Measurements from ENCODE around the gene KRT85. TPM values are rescaled to one million over a fixed set of nuclear protein-coding genes. Genes with fewer than 3 reads are reported as not detected.

Gene KRT85
- total RNA-seq, 2 donors from 2014 or later: not detected

DNA sequence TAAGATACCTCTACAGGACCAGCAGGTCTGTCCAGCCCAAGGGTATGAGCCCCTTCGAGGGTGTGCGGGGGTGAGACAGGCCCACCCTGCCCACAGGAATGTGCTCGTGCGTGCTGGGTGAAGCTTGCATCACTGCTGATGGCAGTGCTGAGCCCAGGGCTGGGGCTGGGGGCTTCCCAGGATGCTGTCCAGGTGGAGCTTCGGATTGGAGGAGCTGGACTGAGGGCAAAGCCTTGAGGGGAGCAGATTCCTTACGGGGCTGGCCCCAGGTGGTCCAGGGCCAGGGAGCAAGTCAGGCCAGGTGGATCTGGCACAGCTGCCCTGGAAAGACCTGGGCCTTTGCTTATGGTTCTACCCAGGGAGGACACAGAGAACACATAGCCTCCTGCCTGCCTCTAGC lies 2.5 kb upstream of the KRT85 start:
- Mint-ChIP-seq H3K36me3 (peaks cover 4% of the 10 kb centered on the region), H3K27me3 (peaks cover 32 to 34% of the 10 kb centered on the region in 2 donors), H3K27ac (no peak overlapping the region), H3K9me3 (no peaks in the 10 kb centered on the region), H3K4me3 (no peak overlapping the region), H3K4me1 (ENCODE audit: low read depth in 2 of 2) (no peaks in the 10 kb centered on the region)
- DNase-seq (ENCODE audit: low spot score) (peak; percentile 50), ATAC-seq (peak in 1 of 2 donors; percentile 5)

GRCh38 chr12:52369211-52369610 lies 1.9 kb upstream of the KRT85 start:
- Mint-ChIP-seq H3K9me3 (no peaks in the 10 kb centered on the region), H3K36me3 (peaks cover 1% of the 10 kb centered on the region), H3K27me3 (peaks cover 35 to 40% of the 10 kb centered on the region in 2 donors), H3K4me3 (no peak overlapping the region), H3K27ac (no peak overlapping the region), H3K4me1 (ENCODE audit: low read depth in 2 of 2) (no peaks in the 10 kb centered on the region)
- ATAC-seq (no peak), DNase-seq (ENCODE audit: low spot score) (no peak)

GRCh38 chr12:52368508-52368907 lies 1.2 kb upstream of the KRT85 start:
- H3K4me3 Mint-ChIP-seq: no peak overlapping the region
- ATAC-seq: no peak

GRCh38 chr12:52367876-52368275 lies 595 bp upstream of the KRT85 start:
- Mint-ChIP-seq H3K4me1 (ENCODE audit: low read depth in 2 of 2) (peaks cover 0 to 4% of the 10 kb centered on the region in 2 donors), H3K27me3 (peaks cover 36 to 42% of the 10 kb centered on the region in 2 donors), H3K27ac (no peak overlapping the region), H3K36me3 (no peaks in the 10 kb centered on the region), H3K9me3 (no peaks in the 10 kb centered on the region), H3K4me3 (no peak overlapping the region)
- no peak for ATAC-seq
- peak; percentile 18 for DNase-seq (ENCODE audit: low spot score)

More at GRCh38 chr12:52368508-52368907, 1.2 kb upstream of the KRT85 start:
- H3K27ac Mint-ChIP-seq: peak overlapping the region in 1 of 2 donors; percentile 32
- no peaks in the 10 kb centered on the region for H3K36me3 Mint-ChIP-seq
- no peaks in the 10 kb centered on the region for H3K9me3 Mint-ChIP-seq
- no peak for DNase-seq (ENCODE audit: low spot score)
- no peaks in the 10 kb centered on the region for H3K4me1 Mint-ChIP-seq (ENCODE audit: low read depth in 2 of 2)
- H3K27me3 Mint-ChIP-seq: peaks cover 36 to 42% of the 10 kb centered on the region in 2 donors

DNA sequence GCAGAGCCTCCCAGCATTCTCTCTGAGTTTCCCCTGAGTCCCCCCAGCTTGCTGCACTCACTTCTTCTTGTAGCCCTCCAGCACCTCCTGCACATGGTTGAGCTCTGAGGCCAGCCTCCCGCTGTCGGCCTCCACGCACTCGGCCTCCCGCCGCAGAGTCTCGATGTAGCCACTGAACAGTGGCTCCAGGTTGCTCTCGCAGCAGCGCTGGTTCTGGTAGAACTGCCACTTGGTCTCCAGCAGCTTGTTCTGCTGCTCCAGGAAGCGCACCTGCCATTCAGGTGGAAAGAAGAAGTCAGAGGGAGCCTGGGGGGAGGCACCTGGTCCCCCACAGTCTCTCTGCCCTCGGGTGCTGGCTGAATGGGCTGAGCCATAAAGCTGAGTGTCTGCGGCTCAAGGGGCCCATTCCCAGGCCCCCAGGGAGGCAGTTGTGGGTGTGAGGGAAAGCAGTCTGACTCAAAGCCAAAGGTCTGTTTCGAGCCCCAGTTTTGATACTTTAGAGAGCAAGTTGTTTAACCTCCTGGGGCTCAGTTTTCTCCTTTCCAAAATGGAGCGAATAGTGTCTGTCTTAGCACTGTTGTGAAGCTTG lies 2.3 kb downstream of the KRT85 start:
- Mint-ChIP-seq H3K4me3 (no peak overlapping the region), H3K27me3 (peaks cover 25% of the 10 kb centered on the region in 2 donors), H3K4me1 (ENCODE audit: low read depth in 2 of 2) (peaks cover 19 to 26% of the 10 kb centered on the region in 2 donors), H3K9me3 (no peaks in the 10 kb centered on the region), H3K36me3 (no peaks in the 10 kb centered on the region), H3K27ac (no peak overlapping the region)
- DNase-seq (ENCODE audit: low spot score) (no peak), ATAC-seq (no peak)

- H3K36me3 Mint-ChIP-seq: no peaks in the 10 kb centered on the region
- H3K27ac Mint-ChIP-seq: no peak overlapping the region
- H3K9me3 Mint-ChIP-seq: no peaks in the 10 kb centered on the region
- peaks cover 29 to 34% of the 10 kb centered on the region in 2 donors for H3K4me1 Mint-ChIP-seq (ENCODE audit: low read depth in 2 of 2)
- no peak overlapping the region for H3K4me3 Mint-ChIP-seq
- peaks cover 27 to 32% of the 10 kb centered on the region in 2 donors for H3K27me3 Mint-ChIP-seq
- DNase-seq (ENCODE audit: low spot score): no peak
- ATAC-seq: no peak
Observed at GRCh38 chr12:52364061-52364460, 3.2 kb downstream of the KRT85 start.

GRCh38 chr12:52363111-52363679 lies 4.1 kb downstream of the KRT85 start:
- no peak for DNase-seq (ENCODE audit: low spot score)
- no peak for ATAC-seq
- Mint-ChIP-seq H3K4me3 (no peak overlapping the region), H3K27me3 (peaks cover 22 to 26% of the 10 kb centered on the region in 2 donors), H3K4me1 (ENCODE audit: low read depth in 2 of 2) (peaks cover 37 to 42% of the 10 kb centered on the region in 2 donors), H3K36me3 (no peaks in the 10 kb centered on the region), H3K27ac (peak overlapping the region in 1 of 2 donors; percentile 33), H3K9me3 (no peaks in the 10 kb centered on the region)

- H3K27ac Mint-ChIP-seq: no peak overlapping the region
- ATAC-seq: no peak
- H3K36me3 Mint-ChIP-seq: no peaks in the 10 kb centered on the region
- peaks cover 25 to 36% of the 10 kb centered on the region in 2 donors for H3K27me3 Mint-ChIP-seq
- DNase-seq (ENCODE audit: low spot score): peak; percentile 23
- no peak overlapping the region for H3K4me3 Mint-ChIP-seq
- H3K4me1 Mint-ChIP-seq (ENCODE audit: low read depth in 2 of 2): peaks cover 45 to 46% of the 10 kb centered on the region in 2 donors
- H3K9me3 Mint-ChIP-seq: no peaks in the 10 kb centered on the region
Observed at GRCh38 chr12:52362118-52362726, 5.1 kb downstream of the KRT85 start.

GRCh38 chr12:52361553-52361952 lies 5.7 kb downstream of the KRT85 start:
- no peaks in the 10 kb centered on the region for H3K36me3 Mint-ChIP-seq
- ATAC-seq: peak; percentile 66 to 79

GRCh38 chr12:52360663-52361271 lies 6.5 kb downstream of the KRT85 start:
- Mint-ChIP-seq H3K4me1 (ENCODE audit: low read depth in 2 of 2) (peaks cover 45 to 46% of the 10 kb centered on the region in 2 donors), H3K27ac (peak overlapping the region in 1 of 2 donors; percentile 63), H3K27me3 (peaks cover 24 to 37% of the 10 kb centered on the region in 2 donors), H3K36me3 (no peaks in the 10 kb centered on the region), H3K4me3 (no peak overlapping the region), H3K9me3 (no peaks in the 10 kb centered on the region)
- ATAC-seq (no peak), DNase-seq (ENCODE audit: low spot score) (peak; percentile 58)

More at GRCh38 chr12:52361553-52361952, 5.7 kb downstream of the KRT85 start:
- H3K4me3 Mint-ChIP-seq: no peak overlapping the region
- H3K27ac Mint-ChIP-seq: no peak overlapping the region
- DNase-seq (ENCODE audit: low spot score): peak; percentile 48
- peaks cover 27 to 37% of the 10 kb centered on the region in 2 donors for H3K27me3 Mint-ChIP-seq
- H3K4me1 Mint-ChIP-seq (ENCODE audit: low read depth in 2 of 2): peaks cover 45 to 46% of the 10 kb centered on the region in 2 donors
- H3K9me3 Mint-ChIP-seq: no peaks in the 10 kb centered on the region

DNA sequence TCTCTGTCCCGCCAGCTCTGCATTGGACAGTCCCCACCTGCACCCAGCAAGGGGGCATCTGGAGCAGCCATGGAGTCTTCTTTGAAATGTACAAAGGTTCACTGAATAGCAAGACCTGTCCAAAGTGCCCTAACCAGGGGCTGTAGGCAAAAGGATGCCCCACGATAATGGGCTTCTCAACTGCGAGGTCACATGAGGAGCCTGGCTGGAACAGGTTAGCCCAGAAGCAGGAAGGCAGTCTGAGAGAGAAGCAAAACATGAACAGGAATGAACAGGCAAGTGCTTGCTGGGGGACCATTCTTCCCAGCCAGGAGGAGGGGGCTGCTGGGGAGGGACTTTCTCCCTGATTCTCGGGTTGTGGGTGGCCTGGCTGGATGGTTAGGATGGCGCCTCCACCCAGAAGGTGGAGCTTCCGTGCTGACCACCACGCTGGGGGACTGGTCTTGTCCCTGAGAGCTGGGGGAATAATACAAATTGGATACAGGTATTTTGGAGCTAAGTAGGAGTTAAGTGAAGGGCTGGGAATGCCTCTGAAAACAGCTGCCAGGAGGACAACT lies 7.1 kb downstream of the KRT85 start:
- Mint-ChIP-seq H3K27me3 (peaks cover 22 to 37% of the 10 kb centered on the region in 2 donors), H3K4me3 (no peak overlapping the region), H3K4me1 (ENCODE audit: low read depth in 2 of 2) (peaks cover 45 to 46% of the 10 kb centered on the region in 2 donors), H3K27ac (peak overlapping the region; percentile 6 to 63), H3K9me3 (no peaks in the 10 kb centered on the region), H3K36me3 (no peaks in the 10 kb centered on the region)
- ATAC-seq: no peak
- DNase-seq (ENCODE audit: low spot score): peak; percentile 40

- Mint-ChIP-seq H3K4me3 (no peak overlapping the region), H3K27ac (peak overlapping the region; percentile 6 to 63), H3K4me1 (ENCODE audit: low read depth in 2 of 2) (peaks cover 45 to 46% of the 10 kb centered on the region in 2 donors), H3K27me3 (peaks cover 22 to 34% of the 10 kb centered on the region in 2 donors), H3K9me3 (no peaks in the 10 kb centered on the region), H3K36me3 (no peaks in the 10 kb centered on the region)
- DNase-seq (ENCODE audit: low spot score) (peak; percentile 29), ATAC-seq (no peak)
Observed at GRCh38 chr12:52359621-52360061, 7.6 kb downstream of the KRT85 start.

DNA sequence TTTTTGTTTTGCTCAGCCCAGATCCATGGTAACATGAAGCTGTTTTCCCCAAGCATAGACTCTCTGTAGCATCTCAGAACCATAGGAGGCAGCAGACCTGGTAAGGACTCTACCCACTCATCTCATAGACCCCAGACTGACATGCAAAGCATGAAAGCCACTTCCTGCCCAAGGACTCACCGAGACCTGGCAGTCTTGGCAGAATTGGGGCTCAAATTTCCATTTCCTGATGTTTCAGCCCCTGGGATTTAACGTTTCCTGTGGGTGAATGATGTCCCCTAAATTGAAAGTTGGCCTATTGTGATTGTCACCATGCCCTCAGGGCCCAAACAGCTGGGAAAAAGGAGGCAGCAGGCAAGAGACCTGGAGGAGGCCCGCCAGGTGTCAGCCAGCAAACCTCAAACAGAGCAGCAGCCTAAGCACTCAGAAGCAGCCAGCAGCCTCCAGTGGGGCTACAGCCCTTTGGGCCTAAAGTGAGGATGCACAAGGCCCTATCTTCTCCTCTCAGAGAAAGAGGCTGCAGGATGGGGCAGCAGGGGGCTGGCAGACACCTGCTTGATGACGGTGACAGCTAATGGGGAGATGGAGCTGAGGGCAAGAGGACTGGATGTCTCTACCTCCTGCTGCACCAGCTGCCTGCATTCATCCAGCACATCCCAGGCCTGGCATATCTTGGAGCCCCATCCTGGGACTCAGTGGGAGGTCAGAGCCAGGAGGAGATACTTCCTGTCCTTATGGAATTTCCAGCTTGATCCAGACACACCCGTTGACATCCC lies 8.5 kb downstream of the KRT85 start:
- peaks cover 23 to 29% of the 10 kb centered on the region in 2 donors for H3K27me3 Mint-ChIP-seq

More for the DNA sequence above, 8.5 kb downstream of the KRT85 start:
- Mint-ChIP-seq H3K4me1 (ENCODE audit: low read depth in 2 of 2) (peaks cover 45 to 46% of the 10 kb centered on the region in 2 donors), H3K27ac (peak overlapping the region; percentile 4 to 47), H3K36me3 (no peaks in the 10 kb centered on the region), H3K4me3 (peak overlapping the region; percentile 20), H3K9me3 (no peaks in the 10 kb centered on the region)
- ATAC-seq: peak; percentile 62 to 72
- DNase-seq (ENCODE audit: low spot score): peak; percentile 41
